K562 (cell line): ENCODE results near the gene SDCBP2.

Experiments used
- MTA2 ChIP-seq: fragments of 450-650 bp; IDR thresholded peaks from 2 replicates; pipeline ENCODE4 v1.6.1; 2016; ENCODE audit warnings: low read depth
- PHTF2 ChIP-seq: fragments of 250-450 bp; sonication (Bioruptor Pico); IDR thresholded peaks from 2 replicates; pipeline ENCODE4 v1.5.0; 2021; ENCODE audit warnings: mild to moderate bottlenecking
- RBBP5 ChIP-seq: fragments of 200-600 bp; sonication (generic); IDR thresholded peaks from 2 replicates; pipeline ENCODE4 v1.6.1; 2012; ENCODE audit warnings: borderline replicate concordance, mild to moderate bottlenecking, low read length, control low read depth, inconsistent platforms; ENCODE audit not compliant: insufficient read depth, poor library complexity, severe bottlenecking
- TAF15 ChIP-seq: fragments of 200-400 bp; formaldehyde crosslinking; IDR thresholded peaks from 2 replicates; pipeline ENCODE4 v1.6.1; 2017; ENCODE audit warnings: mild to moderate bottlenecking, low read depth, low read length, moderate library complexity
- YY1 ChIP-seq, 3 experiments: IDR thresholded peaks; 2 replicates each; pipeline ENCODE4 v1.6.1; 2011; ENCODE audit warnings: low read length in 2 of 3, mild to moderate bottlenecking in 2 of 3, moderate library complexity in 2 of 3, borderline replicate concordance in 1 of 3, control low read depth in 1 of 3, low read depth in 1 of 3; ENCODE audit not compliant: insufficient read depth in 3 of 3, insufficient replicate concordance in 2 of 3, control insufficient read depth in 1 of 3, insufficient read length in 1 of 3; ENCODE audit errors: extremely low read depth in 1 of 3
- ZNF232 ChIP-seq: sonication (generic); formaldehyde crosslinking; IDR thresholded peaks from 2 replicates; pipeline ENCODE4 v1.8.0; 2022; ENCODE audit warnings: mild to moderate bottlenecking, missing genetic modification reagents
- ZNF354B ChIP-seq: fragments of 250-450 bp; sonication (Bioruptor Pico); IDR thresholded peaks from 2 replicates; pipeline ENCODE4 v1.4.0; 2020
- TF ChIP-seq, protein P1 (sequence below), 2 experiments: fragments of 250-450 bp in 1 of 2; fragments of 450-650 bp in 1 of 2; sonication (Bioruptor Pico) in 1 of 2; IDR thresholded peaks; 2 replicates each; pipeline versions ENCODE4 v1.6.1 to v1.8.0; 2016 to 2021; ENCODE audit warnings: mild to moderate bottlenecking in 2 of 2, moderate library complexity in 2 of 2, missing compliant biosample characterization in 1 of 2, missing genetic modification characterization in 1 of 2
- TF ChIP-seq, protein P2 (sequence below), 3 experiments: IDR thresholded peaks in 2 of 3; conservative IDR thresholded peaks in 1 of 3; 2 replicates each; pipeline ENCODE4 v1.5.1; 2011 to 2012; ENCODE audit warnings: low read length in 3 of 3, mild to moderate bottlenecking in 3 of 3, control low read depth in 2 of 3, improper control_type of control experiment in 1 of 3, inconsistent platforms in 1 of 3, low read depth in 1 of 3, mixed read lengths in 1 of 3, moderate library complexity in 1 of 3; ENCODE audit not compliant: insufficient read depth in 2 of 3
- TF ChIP-seq, protein P3 (sequence below), 2 experiments: fragments of 450-650 bp in 1 of 2; sonication (generic) in 1 of 2; formaldehyde crosslinking; conservative IDR thresholded peaks; 2 replicates each; pipeline versions ENCODE4 v1.4.0 to v1.8.1; 2020 to 2022; ENCODE audit warnings: mild to moderate bottlenecking in 1 of 2, missing genetic modification reagents in 1 of 2
- TF ChIP-seq, protein P4 (sequence below): sonication (generic); formaldehyde crosslinking; IDR thresholded peaks from 2 replicates; pipeline ENCODE4 v1.8.1; 2023; ENCODE audit warnings: mild to moderate bottlenecking, missing genetic modification reagents
- TF ChIP-seq, protein P5 (sequence below): sonication (generic); formaldehyde crosslinking; IDR thresholded peaks from 2 replicates; pipeline ENCODE4 v1.8.1; 2023; ENCODE audit warnings: mild to moderate bottlenecking, missing genetic modification reagents

DNA sequence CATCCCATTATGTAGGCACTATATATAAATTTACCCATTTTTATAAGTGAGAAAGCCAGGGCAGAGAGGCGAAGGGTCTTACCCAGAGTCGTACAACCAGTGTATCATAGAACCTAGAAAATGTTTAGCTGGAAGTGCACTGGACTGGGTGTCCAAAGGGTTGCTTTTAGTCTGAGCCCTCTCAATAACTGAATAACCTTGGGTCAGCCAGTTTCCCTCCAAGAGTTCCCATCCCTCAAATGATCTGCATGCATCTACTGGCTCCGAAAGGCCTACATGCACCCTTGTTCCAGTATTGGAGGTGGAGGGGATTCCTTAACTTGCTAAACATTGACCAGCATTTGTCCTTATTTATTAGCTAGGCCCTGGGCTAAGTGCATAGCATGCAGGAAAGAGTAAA is 59.1 kb downstream of the SDCBP2 start:
- TF ChIP-seq, protein P1, sequence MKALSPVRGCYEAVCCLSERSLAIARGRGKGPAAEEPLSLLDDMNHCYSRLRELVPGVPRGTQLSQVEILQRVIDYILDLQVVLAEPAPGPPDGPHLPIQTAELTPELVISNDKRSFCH (CRISPR knock-in tag; IDR thresholded peaks at IDR 0.05) = no peak
- TF ChIP-seq, protein P1 (tag; IDR thresholded peaks at IDR 0.05) = no peak
- no peak for TF ChIP-seq ZNF354B (CRISPR knock-in tag)
- TF ChIP-seq, protein P2, sequence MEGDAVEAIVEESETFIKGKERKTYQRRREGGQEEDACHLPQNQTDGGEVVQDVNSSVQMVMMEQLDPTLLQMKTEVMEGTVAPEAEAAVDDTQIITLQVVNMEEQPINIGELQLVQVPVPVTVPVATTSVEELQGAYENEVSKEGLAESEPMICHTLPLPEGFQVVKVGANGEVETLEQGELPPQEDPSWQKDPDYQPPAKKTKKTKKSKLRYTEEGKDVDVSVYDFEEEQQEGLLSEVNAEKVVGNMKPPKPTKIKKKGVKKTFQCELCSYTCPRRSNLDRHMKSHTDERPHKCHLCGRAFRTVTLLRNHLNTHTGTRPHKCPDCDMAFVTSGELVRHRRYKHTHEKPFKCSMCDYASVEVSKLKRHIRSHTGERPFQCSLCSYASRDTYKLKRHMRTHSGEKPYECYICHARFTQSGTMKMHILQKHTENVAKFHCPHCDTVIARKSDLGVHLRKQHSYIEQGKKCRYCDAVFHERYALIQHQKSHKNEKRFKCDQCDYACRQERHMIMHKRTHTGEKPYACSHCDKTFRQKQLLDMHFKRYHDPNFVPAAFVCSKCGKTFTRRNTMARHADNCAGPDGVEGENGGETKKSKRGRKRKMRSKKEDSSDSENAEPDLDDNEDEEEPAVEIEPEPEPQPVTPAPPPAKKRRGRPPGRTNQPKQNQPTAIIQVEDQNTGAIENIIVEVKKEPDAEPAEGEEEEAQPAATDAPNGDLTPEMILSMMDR (IDR thresholded peaks at IDR 0.05 in 2 of 3, conservative IDR thresholded peaks at IDR 0.05 in 1 of 3; ENCODE audit: insufficient read depth in 2 of 3, low read depth in 1 of 3, low read length in 3 of 3) = no peak
- no peak for TF ChIP-seq TAF15
- TF ChIP-seq, protein P3, sequence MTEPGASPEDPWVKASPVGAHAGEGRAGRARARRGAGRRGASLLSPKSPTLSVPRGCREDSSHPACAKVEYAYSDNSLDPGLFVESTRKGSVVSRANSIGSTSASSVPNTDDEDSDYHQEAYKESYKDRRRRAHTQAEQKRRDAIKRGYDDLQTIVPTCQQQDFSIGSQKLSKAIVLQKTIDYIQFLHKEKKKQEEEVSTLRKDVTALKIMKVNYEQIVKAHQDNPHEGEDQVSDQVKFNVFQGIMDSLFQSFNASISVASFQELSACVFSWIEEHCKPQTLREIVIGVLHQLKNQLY (CRISPR knock-in tag; conservative IDR thresholded peaks at IDR 0.05) = no peak
- TF ChIP-seq, protein P4, sequence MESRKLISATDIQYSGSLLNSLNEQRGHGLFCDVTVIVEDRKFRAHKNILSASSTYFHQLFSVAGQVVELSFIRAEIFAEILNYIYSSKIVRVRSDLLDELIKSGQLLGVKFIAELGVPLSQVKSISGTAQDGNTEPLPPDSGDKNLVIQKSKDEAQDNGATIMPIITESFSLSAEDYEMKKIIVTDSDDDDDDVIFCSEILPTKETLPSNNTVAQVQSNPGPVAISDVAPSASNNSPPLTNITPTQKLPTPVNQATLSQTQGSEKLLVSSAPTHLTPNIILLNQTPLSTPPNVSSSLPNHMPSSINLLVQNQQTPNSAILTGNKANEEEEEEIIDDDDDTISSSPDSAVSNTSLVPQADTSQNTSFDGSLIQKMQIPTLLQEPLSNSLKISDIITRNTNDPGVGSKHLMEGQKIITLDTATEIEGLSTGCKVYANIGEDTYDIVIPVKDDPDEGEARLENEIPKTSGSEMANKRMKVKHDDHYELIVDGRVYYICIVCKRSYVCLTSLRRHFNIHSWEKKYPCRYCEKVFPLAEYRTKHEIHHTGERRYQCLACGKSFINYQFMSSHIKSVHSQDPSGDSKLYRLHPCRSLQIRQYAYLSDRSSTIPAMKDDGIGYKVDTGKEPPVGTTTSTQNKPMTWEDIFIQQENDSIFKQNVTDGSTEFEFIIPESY = no peak
- TF ChIP-seq RBBP5 = no peak
- no peak for TF ChIP-seq MTA2
- TF ChIP-seq, protein P5, sequence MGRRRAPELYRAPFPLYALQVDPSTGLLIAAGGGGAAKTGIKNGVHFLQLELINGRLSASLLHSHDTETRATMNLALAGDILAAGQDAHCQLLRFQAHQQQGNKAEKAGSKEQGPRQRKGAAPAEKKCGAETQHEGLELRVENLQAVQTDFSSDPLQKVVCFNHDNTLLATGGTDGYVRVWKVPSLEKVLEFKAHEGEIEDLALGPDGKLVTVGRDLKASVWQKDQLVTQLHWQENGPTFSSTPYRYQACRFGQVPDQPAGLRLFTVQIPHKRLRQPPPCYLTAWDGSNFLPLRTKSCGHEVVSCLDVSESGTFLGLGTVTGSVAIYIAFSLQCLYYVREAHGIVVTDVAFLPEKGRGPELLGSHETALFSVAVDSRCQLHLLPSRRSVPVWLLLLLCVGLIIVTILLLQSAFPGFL (CRISPR knock-in tag) = no peak
- no peak for TF ChIP-seq PHTF2
- TF ChIP-seq ZNF232 (CRISPR knock-in tag) = no peak
- TF ChIP-seq YY1 (IDR thresholded peaks at IDR 0.05; ENCODE audit: borderline replicate concordance in 1 of 3, control insufficient read depth in 1 of 3, extremely low read depth in 1 of 3, insufficient read depth in 3 of 3, insufficient read length in 1 of 3, insufficient replicate concordance in 2 of 3, low read depth in 1 of 3, low read length in 2 of 3) = no peak
